NT2/D1 (cell line): Measurements from ENCODE around the gene FBRSL1.

Experiments
- SUZ12 ChIP-seq: IDR thresholded peaks from 2 replicates; pipeline ENCODE4 v1.6.1; 2011; ENCODE audit not compliant: insufficient read length, insufficient read depth; ENCODE audit errors: extremely low read depth
- YY1 ChIP-seq: IDR thresholded peaks from 2 replicates; pipeline ENCODE4 v1.6.1; 2011; ENCODE audit not compliant: insufficient read length, insufficient read depth
- ZNF274 ChIP-seq: IDR thresholded peaks from 2 replicates; pipeline ENCODE4 v1.6.1; 2011; ENCODE audit warnings: mild to moderate bottlenecking, low read depth, low read length

DNA sequence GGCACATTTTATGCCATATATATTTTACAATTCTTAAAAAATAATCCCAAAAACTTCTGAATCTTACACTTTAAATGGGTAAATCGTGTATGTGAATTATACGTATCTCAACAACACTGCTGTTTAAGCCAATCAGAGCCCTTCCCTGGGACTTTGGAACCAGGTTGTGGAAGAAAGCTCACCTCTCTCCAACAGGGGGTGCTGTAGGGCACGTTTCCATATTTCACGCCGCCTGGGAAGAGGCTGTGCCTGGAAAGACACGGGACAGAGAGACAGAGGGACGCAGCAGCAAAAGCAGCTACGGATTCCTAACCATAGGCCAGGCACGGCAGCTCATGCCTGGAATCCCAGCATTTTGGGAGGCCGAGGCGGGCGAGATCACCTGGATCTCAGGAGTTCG is 29.4 kb upstream of the FBRSL1 start:
- no peak for TF ChIP-seq ZNF274
- TF ChIP-seq YY1, result no peak
- no peak for TF ChIP-seq SUZ12
